Jurkat, Clone E6-1 (cell line): ENCODE results near the gene CREBBP. TPM values are rescaled to one million over a fixed set of nuclear protein-coding genes. Genes with fewer than 3 reads are reported as not detected.
A peak's percentile ranks its signal among the peaks of the same experiment; 100 is the strongest.
"Not testable (repeated sequence)": the region's sequence is repeated elsewhere in the genome, so short reads cannot be mapped to it uniquely, and the experiment has no call there.

Source experiments
- DNase-seq: peaks from one replicate; pipeline ENCODE4 v3.0.0-alpha.2; 2011; ENCODE audit warnings: low read depth, low spot score
- H3K4me3 ChIP-seq: 2 replicates; pipeline ENCODE4 v1.5.1; 2011; ENCODE audit warnings: mild to moderate bottlenecking, low read length, control low read depth, moderate library complexity
- polyA plus RNA-seq: library from polyadenylated mRNA; unstranded; fragments of >200 nt; gene quantifications from one replicate; pipeline ENCODE4 v1.2.1, GENCODE V29; 2012; ENCODE audit warnings: missing spikeins; ENCODE audit not compliant: insufficient read length, insufficient read depth

Gene CREBBP
- polyA plus RNA-seq: 11.9 TPM

DNA sequence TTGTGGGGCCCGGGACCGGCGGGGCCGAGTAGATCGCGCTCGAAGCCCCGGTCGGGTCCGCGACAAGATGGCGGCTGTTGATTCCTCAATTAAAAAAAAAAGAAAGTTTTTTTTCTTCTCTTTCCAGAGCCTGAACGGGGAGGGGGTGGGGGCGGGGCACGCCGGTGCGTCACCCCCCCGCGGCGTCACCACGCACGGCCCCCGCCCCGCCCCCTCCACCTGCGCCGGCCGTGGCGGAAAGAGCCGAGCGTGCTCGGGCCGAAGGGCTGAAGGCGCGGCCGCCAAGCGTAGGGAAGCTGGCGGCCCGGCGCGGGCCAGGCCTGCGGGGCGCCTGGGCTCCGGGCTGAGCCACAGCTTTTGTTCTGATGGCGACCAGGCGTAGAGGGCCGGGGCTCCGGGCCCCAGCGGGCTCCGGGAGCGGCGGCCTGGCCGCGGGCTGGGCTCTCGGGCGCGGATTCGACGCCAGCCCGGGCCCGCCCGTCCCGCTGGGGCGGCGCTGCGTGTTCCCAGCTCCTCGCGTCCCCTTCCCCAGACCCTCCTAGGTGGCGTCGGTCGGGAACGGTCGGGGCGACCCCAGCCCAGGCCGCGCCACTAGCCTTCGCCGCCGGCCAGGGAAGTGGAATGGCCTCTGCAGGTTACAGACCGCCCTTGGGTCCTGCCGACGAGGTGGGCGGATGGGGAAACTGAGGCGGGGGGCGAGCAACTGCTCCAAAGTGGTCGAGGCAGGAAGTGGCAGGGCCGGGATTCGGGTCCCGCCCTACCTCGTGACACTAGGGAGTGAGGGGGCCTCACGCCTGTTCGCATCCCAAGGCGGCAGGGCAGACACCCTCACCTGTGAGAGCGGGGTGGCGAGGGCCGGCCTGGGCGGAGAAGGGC, at the start of gene CREBBP:
Gene CREBBP (minus strand): TSS at position 91 of the 876 bp plus-strand sequence. CDS start 797 bp downstream, outside the sequence.
- peak; percentile 72 for DNase-seq
- H3K4me3 ChIP-seq: peak within 1 kb of the TSS; percentile 62

GRCh38 chr16:3927147-3927546, 46.6 kb upstream of the CREBBP start:
- not testable (repeated sequence) for H3K4me3 ChIP-seq, DNase-seq

GRCh38 chr16:3924763-3925162, 44.2 kb upstream of the CREBBP start:
- no peak for DNase-seq
- H3K4me3 ChIP-seq: no peak overlapping the region

GRCh38 chr16:3922241-3922640, 41.7 kb upstream of the CREBBP start:
- no peak overlapping the region for H3K4me3 ChIP-seq
- DNase-seq: no peak

GRCh38 chr16:3920206-3920605, 39.7 kb upstream of the CREBBP start:
- no peak for DNase-seq

DNA sequence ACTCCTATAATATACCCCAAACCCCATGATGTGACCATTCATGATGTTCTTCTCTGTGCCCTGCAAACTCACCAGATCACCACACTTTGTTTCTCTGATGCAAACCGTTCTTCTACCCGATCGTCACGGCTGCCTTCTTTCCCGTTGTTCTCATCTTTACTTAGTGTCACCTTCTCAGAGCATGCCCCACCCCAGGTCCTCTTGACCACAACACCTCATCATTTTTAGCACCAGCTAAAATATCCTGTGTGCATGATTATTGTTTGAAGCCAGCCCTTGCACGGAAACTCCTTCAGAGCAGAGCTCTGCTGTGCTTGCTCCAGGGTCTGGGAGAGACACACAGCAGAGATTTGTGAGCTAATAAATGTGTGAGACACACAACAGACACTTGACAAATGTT, 38.9 kb upstream of the CREBBP start:
- no peak overlapping the region for H3K4me3 ChIP-seq
- DNase-seq: no peak

More at GRCh38 chr16:3920206-3920605, 39.7 kb upstream of the CREBBP start:
- no peak overlapping the region for H3K4me3 ChIP-seq

GRCh38 chr16:3915426-3916260, 35.1 kb upstream of the CREBBP start:
- H3K4me3 ChIP-seq: no peak overlapping the region
- DNase-seq: no peak

DNA sequence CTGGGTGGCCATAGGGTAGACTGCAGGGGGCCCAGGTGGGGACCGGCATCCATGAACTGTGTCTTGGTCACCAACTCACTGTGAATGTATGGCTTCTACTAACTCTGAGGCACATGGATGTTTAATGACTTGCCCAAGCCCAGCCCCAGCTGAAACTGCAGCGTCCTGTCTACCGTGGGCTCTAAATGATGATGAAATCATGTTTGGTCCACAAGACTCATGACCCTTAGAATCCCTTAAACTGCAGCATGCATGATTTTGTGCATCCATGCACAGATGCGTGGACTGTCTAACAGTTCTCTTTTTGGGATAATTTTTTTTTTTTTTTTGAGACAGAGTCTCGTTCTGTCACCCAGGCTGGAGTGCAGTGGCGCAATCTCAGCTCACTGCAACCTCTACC, 32.4 kb upstream of the CREBBP start:
- no peak for DNase-seq
- no peak overlapping the region for H3K4me3 ChIP-seq

DNA sequence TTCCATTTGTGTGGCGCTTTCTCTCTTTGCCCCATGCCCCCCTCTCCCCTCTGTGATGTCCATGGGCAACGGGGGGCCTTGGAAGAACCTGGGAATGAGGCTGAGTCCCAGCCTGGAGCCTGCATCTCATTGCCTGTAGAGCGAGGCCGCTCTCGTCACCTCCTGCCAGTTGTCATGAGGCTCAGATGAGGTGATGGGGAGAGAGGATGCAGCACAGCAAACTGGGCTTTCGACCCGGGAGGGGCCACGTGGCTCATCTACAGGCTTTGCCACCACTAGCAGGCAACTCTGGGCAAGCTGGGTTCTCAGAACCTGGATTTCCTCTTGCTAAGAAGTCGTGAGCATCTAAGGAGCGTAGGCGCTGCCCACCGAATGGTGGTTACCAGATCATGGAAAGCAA, 31.9 kb upstream of the CREBBP start:
- no peak overlapping the region for H3K4me3 ChIP-seq
- DNase-seq: no peak

DNA sequence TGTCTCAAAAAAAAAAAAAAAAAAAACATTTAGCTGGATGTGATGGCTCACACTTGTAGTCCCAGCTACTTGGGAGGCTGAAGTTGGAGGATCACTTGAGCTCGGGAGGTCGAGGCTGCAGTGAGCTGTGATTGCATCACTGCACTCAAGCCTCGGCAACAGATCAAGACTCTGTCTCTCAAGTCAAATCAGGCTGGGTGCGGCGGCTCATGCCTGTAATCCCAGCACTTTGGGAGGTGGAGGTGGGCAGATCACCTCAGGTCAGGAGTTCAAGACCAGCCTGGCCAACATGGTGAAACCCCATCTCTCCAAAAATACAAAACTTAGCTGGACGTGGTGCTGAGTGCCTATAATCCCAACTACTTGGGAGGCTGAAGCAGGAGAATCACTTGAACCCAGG, 31.2 kb upstream of the CREBBP start:
- H3K4me3 ChIP-seq, DNase-seq: not testable (repeated sequence)

GRCh38 chr16:3909791-3910583, 29.5 kb upstream of the CREBBP start:
- no peak for DNase-seq
- H3K4me3 ChIP-seq: no peak overlapping the region

GRCh38 chr16:3908951-3909437, 28.5 kb upstream of the CREBBP start:
- no peak overlapping the region for H3K4me3 ChIP-seq

DNA sequence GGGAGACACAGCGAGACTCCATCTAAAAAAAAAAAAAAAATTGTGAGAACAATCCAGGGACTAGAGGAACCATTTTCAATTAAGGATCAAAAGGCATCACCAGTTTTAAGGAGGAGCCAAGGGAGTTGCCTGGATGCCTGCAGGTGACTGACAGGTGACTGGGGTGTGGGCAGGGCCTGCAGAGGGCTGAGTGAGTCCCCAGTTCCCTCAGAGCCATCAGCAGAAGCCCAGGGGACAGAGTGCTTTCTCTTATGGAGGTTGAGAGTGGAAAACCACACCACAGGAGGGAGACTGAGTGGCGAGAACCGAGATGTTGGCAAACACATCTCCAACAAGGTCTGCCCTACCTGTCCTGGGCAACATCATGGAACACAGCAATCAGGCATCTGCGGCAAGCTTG, 27.1 kb upstream of the CREBBP start:
- no peak for DNase-seq
- H3K4me3 ChIP-seq: no peak overlapping the region

More at GRCh38 chr16:3908951-3909437, 28.5 kb upstream of the CREBBP start:
- no peak for DNase-seq

- no peak for DNase-seq
- H3K4me3 ChIP-seq: no peak overlapping the region
Observed at GRCh38 chr16:3906363-3906762, 25.9 kb upstream of the CREBBP start.

DNA sequence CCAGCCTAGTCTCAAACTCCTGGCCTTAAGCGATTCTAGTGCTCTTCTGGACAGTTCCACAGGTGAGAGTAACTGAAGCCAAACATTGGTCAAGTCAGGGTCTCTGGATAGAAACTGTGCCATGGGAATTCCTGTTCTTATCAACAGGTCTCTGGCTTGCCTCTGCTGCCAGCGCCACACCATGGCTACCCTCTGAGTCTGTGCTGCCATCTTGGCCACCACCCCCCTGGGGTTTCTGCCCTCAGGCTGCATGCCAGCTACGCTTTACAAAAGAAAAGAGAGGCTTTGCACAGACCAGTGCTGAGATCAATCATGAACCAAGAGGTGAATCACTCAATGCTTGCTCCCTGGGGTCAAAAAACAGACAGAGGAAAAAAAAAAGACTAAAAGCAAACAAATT, 24.4 kb upstream of the CREBBP start:
- no peak for DNase-seq

DNA sequence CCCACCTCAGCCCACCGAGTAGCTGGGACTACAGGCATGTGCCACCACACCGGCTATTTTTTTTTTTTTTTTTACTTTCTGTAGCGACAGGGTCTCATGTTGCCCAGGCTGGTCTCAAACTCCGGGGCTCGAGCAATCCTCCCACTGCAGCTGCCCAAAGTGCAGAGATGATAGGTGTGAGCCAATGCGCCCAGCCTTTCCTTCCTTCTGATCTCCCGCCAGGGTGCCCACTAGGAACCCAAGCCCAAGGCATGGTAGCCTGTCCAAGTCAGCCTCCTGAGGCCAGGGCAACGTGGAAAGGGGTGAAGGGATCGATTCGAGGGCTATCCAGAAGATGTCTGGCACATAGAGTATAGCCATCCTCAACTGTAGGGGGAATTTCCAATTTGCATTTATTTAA, 9.6 kb upstream of the CREBBP start:
- H3K4me3 ChIP-seq: no peak overlapping the region
- no peak for DNase-seq

More for the DNA sequence above, 24.4 kb upstream of the CREBBP start:
- no peak overlapping the region for H3K4me3 ChIP-seq

DNA sequence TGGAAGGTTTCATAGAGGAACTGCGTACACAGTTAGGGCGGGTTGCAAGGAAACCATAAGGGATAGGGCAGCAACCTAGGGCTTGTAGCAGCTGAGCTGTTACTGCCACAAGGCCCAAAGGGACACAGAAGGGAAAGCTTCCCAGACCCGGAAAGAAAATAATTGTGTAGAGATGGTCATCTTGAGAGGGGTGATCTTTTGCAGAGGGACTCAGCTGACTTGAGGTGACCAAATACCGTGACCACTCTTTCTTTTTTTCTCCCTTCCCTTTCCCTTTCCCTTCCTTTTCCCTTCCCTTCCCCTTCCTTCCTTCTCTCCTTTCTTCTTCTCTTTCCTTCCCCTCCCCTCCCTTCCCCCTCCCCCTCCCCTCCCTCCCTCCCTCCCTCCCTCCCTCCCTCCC, 8.5 kb upstream of the CREBBP start:
- DNase-seq: no peak
- no peak overlapping the region for H3K4me3 ChIP-seq

- not testable (repeated sequence) for H3K4me3 ChIP-seq, DNase-seq
Observed at GRCh38 chr16:3885999-3886398, 5.5 kb upstream of the CREBBP start.

GRCh38 chr16:3884398-3884797, 3.9 kb upstream of the CREBBP start:
- H3K4me3 ChIP-seq: no peak overlapping the region
- no peak for DNase-seq
